Omental fat pad (tissue), 4 donors: Measurements from ENCODE around the gene HSPB3. TPM values are rescaled to one million over a fixed set of nuclear protein-coding genes. Genes with fewer than 3 reads are reported as not detected.
"Not testable (repeated sequence)": the region's sequence is repeated elsewhere in the genome, so short reads cannot be mapped to it uniquely, and the experiment has no call there.

ENCODE experiments used
- ATAC-seq: fragments of 150-250 bp; one replicate; pipeline ENCODE4 v1.9.1; 2016; ENCODE audit warnings: mild to moderate bottlenecking, moderate library complexity; ENCODE audit not compliant: low FRiP score
- DNase-seq: peaks from one replicate; pipeline ENCODE4 v3.0.0-alpha.2; 2019; ENCODE audit warnings: low spot score
- CTCF ChIP-seq, 3 donors: fragments of 450-650 bp; IDR thresholded peaks; one replicate each; pipeline ENCODE4 v1.5.1; 2016 to 2017; ENCODE audit warnings: antibody characterized with exemption in 3 of 3, mild to moderate bottlenecking in 3 of 3, moderate library complexity in 2 of 3
- total RNA-seq, 4 donors: library from RNA; depleted of rRNA; stranded (reverse); fragments of >200 nt; gene quantifications; one replicate each; pipeline ENCODE4 v1.1.0, GENCODE V29; 2016

HSPB3 gene
- total RNA-seq, 4 donors from 2014 or later = not detected

- no peak for DNase-seq
- TF ChIP-seq CTCF (IDR thresholded peaks at IDR 0.05) = no peak
- ATAC-seq = no peak
Observed at GRCh38 chr5:54421976-54422375, 33.5 kb upstream of the HSPB3 start.

DNA sequence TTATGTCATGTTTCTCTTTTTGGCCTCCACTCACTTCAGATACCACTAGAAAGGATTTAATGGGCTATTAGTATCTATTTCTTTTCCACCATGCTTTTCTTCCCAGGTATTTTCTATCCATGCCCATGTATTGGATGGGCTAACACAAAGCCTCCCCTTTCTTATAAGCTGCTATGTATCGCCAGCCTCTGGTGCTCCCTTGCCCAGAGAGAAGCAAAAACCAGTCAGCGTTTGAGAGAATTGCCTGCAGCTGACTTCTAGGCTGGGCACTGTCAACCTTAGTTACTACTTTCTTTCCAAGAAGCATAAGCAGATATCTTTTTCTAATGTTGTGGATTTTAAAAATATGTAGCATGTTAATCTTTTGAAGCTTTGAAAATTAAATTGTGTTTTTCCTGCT lies 30.2 kb upstream of the HSPB3 start:
- ATAC-seq = no peak
- DNase-seq = no peak

GRCh38 chr5:54426209-54426608 lies 29.3 kb upstream of the HSPB3 start:
- TF ChIP-seq CTCF (IDR thresholded peaks at IDR 0.05) = no peak
- DNase-seq (no peak), ATAC-seq (no peak)

More for the DNA sequence above, 30.2 kb upstream of the HSPB3 start:
- no peak for TF ChIP-seq CTCF (IDR thresholded peaks at IDR 0.05)

GRCh38 chr5:54434650-54435049 lies 20.8 kb upstream of the HSPB3 start:
- not testable (repeated sequence) for ATAC-seq

GRCh38 chr5:54438620-54439389 lies 16.7 kb upstream of the HSPB3 start:
- no peak for TF ChIP-seq CTCF (IDR thresholded peaks at IDR 0.05)
- ATAC-seq = no peak
- DNase-seq = no peak

More at GRCh38 chr5:54434650-54435049, 20.8 kb upstream of the HSPB3 start:
- not testable (repeated sequence) for DNase-seq

DNA sequence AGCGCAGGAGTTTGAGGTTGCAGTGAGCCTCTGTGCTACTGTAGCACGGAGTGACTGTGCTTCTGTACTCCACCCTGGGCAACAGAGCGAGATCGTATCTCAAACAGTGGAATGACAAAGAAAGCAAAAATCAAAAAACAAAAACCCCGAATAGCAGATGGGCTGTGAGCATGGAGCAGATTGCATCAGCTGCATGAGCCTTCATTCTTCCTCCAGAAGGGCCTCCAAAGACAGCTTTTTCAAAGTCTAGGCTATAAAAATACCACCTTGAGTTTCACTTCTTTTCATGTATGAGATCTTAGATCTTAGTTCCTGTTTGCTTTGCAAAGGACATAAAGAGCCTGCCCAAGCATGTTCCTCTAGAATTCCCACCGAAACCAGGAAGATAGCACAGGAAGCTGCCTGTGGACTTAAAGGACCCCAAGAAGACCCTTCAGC lies 15.0 kb upstream of the HSPB3 start:
- no peak for ATAC-seq
- no peak for DNase-seq
- no peak for TF ChIP-seq CTCF (IDR thresholded peaks at IDR 0.05)

GRCh38 chr5:54442271-54442670 lies 13.2 kb upstream of the HSPB3 start:
- no peak for DNase-seq
- TF ChIP-seq CTCF (IDR thresholded peaks at IDR 0.05) = no peak
- no peak for ATAC-seq
